Neural progenitor cell (in vitro differentiated cells): ENCODE data around the gene SH3BP5. TPM values are rescaled to one million over a fixed set of nuclear protein-coding genes. Genes with fewer than 3 reads are reported as not detected.

Experiments used
- DNase-seq: peaks from one replicate; pipeline ENCODE4 v3.0.0-alpha.2; 2016; ENCODE audit warnings: low spot score
- H2AFZ ChIP-seq: fragments of 200-600 bp; sonication (generic); replicated peaks from 2 replicates; pipeline ENCODE4 v1.6.1; 2016; ENCODE audit warnings: antibody characterized with exemption
- H3F3A ChIP-seq: fragments of 200-600 bp; sonication (generic); 2 replicates; pipeline ENCODE4 v1.6.1; 2016; ENCODE audit warnings: antibody characterized with exemption, low read depth
- H3K27ac ChIP-seq: fragments of 200-600 bp; sonication (generic); 2 replicates; pipeline ENCODE4 v1.5.1; 2016; ENCODE audit warnings: mild to moderate bottlenecking
- H3K27me3 ChIP-seq: fragments of 200-600 bp; sonication (generic); 2 replicates; pipeline ENCODE4 v1.6.1; 2016; ENCODE audit warnings: mild to moderate bottlenecking, moderate library complexity
- H3K36me3 ChIP-seq: fragments of 200-600 bp; sonication (generic); 2 replicates; pipeline ENCODE4 v1.5.1; 2016
- H3K4me1 ChIP-seq: fragments of 200-600 bp; sonication (generic); 2 replicates; pipeline ENCODE4 v1.6.1; 2016; ENCODE audit warnings: mixed run types
- H3K4me2 ChIP-seq: fragments of 200-600 bp; sonication (generic); 2 replicates; pipeline ENCODE4 v1.6.1; 2016
- H3K4me3 ChIP-seq: fragments of 200-600 bp; sonication (generic); 2 replicates; pipeline ENCODE4 v1.5.1; 2016
- H3K79me2 ChIP-seq: fragments of 200-600 bp; sonication (generic); 2 replicates; pipeline ENCODE4 v1.6.1; 2016; ENCODE audit warnings: low read depth
- H3K9ac ChIP-seq: fragments of 200-600 bp; sonication (generic); 2 replicates; pipeline ENCODE4 v1.6.1; 2016
- H3K9me3 ChIP-seq: fragments of 200-600 bp; sonication (generic); 2 replicates; pipeline ENCODE4 v1.5.1; 2016; ENCODE audit warnings: low read depth
- H4K20me1 ChIP-seq: fragments of 200-600 bp; sonication (generic); 2 replicates; pipeline ENCODE4 v1.6.1; 2016; ENCODE audit warnings: low read depth
- H3K27ac Mint-ChIP-seq: 3 replicates; pipeline ENCODE4 v1.8.0; 2021; ENCODE audit warnings: mixed read lengths
- H3K27me3 Mint-ChIP-seq: 2 replicates; pipeline ENCODE4 v1.8.0; 2022; ENCODE audit warnings: low read depth, mild to moderate bottlenecking, inconsistent platforms, moderate library complexity, mixed read lengths; ENCODE audit not compliant: insufficient read depth
- H3K36me3 Mint-ChIP-seq: 3 replicates; pipeline ENCODE4 v1.8.0; 2021; ENCODE audit warnings: mixed read lengths
- H3K4me1 Mint-ChIP-seq: 3 replicates; pipeline ENCODE4 v1.8.0; 2021; ENCODE audit warnings: mixed read lengths
- H3K4me3 Mint-ChIP-seq: 3 replicates; pipeline ENCODE4 v1.8.0; 2021; ENCODE audit warnings: mild to moderate bottlenecking, moderate library complexity, mixed read lengths
- H3K9me3 Mint-ChIP-seq: 3 replicates; pipeline ENCODE4 v1.8.0; 2020; ENCODE audit warnings: mixed read lengths
- EZH2 ChIP-seq: fragments of 200-600 bp; sonication (generic); IDR thresholded peaks from 2 replicates; pipeline ENCODE4 v1.6.1; 2017; ENCODE audit warnings: antibody characterized with exemption, mild to moderate bottlenecking, moderate library complexity
- EZH2phosphoT487 ChIP-seq: fragments of 200-600 bp; sonication (generic); IDR thresholded peaks from 2 replicates; pipeline ENCODE4 v1.6.1; 2017; ENCODE audit warnings: antibody characterized with exemption
- total RNA-seq: library from RNA; depleted of rRNA; stranded (reverse); fragments of >200 nt; gene quantifications from 2 replicates; pipeline ENCODE4 v1.2.3, GENCODE V29; 2015; ENCODE audit warnings: low replicate concordance
- TF ChIP-seq, protein P1 (sequence below): fragments of 200-600 bp; sonication (generic); IDR thresholded peaks from 2 replicates; pipeline ENCODE4 v1.5.1; 2017; ENCODE audit warnings: antibody characterized with exemption, mild to moderate bottlenecking

Gene SH3BP5
- total RNA-seq, 1 donor from 2014 or later, result 11.2 TPM

DNA sequence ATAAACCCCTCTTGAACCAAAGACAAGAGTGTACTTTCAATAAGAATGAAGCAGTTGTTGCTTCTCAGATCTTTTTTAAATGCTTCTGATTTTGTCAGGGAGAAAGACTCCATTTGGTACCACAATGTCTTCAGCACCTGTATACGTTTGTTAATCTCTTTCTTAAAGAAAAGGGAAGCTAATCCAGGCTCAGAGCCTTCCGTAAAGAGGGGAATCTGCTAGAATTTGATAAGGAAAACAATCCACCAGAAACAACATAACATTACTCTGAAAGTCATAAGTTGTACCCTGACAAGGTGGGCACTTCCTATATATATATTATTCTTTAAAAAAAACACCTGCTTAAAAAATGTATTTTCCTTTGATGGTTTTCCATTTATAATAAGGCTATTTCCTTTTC, 19.8 kb downstream of the SH3BP5 start:
- Histone ChIP-seq H3K9ac (no peak overlapping the region), H3K27me3 (no peaks in the 10 kb centered on the region), H3K27ac (peak overlapping the region; percentile 58), H2AFZ (no peak overlapping the region), H3K36me3 (no peaks in the 10 kb centered on the region), H3K9me3 (no peaks in the 10 kb centered on the region), H4K20me1 (no peaks in the 10 kb centered on the region), H3F3A (peaks cover 38% of the 10 kb centered on the region), H3K4me2 (peak overlapping the region; percentile 50), H3K79me2 (no peaks in the 10 kb centered on the region), H3K4me3 (no peak overlapping the region), H3K4me1 (peaks cover 65% of the 10 kb centered on the region)
- no peak for TF ChIP-seq EZH2phosphoT487
- H3K27me3 Mint-ChIP-seq, result peaks cover 2% of the 10 kb centered on the region
- H3K4me1 Mint-ChIP-seq, result peaks cover 47% of the 10 kb centered on the region
- no peak overlapping the region for H3K27ac Mint-ChIP-seq
- H3K9me3 Mint-ChIP-seq, result no peaks in the 10 kb centered on the region
- no peak for DNase-seq
- H3K4me3 Mint-ChIP-seq, result no peak overlapping the region
- H3K36me3 Mint-ChIP-seq, result no peaks in the 10 kb centered on the region

DNA sequence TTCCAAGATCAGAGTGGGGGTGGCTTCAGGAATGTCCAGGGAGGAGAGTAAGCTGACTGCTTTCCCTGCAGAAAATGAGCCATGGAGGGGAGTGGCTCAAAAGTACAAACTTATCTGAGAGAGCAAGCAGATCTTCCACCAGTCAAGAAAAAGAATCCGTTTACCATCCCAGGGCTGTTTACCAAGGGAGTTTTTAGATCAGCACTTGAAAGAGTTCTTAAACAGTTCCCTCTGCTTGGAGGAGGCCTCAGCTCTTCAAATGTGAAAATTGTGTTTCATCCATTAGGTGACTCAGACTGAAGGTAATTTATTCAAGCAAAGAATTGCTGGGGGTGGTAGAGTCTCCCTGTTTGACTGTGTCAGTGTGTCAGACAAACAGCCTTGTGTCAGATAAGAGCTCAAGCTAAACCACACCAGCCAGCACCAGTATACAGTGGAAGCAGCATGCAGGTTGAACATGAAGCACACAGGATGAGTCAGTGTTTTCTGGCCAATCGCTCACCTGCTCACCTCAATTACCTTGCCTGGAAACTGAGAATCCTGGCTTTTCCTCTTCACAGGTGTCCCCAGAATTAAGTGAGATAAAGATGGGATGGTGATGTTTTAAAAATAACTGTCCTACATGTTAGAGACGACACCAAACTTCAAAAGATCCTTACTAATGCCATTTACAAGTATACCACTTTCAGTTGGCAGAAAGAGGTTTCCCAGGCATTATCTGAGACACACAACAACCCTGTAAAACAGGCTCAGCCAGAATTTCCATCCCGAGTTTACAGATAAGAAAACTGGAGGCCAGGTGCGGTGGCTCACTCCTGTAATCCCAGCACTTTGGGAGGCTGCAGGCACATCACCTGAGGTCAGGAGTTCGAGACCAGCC, 21.7 kb downstream of the SH3BP5 start:
- H2AFZ ChIP-seq, result no peak overlapping the region
- Mint-ChIP-seq H3K27ac (peak overlapping the region; percentile 72), H3K36me3 (no peaks in the 10 kb centered on the region), H3K4me1 (peaks cover 48% of the 10 kb centered on the region), H3K9me3 (no peaks in the 10 kb centered on the region), H3K4me3 (no peak overlapping the region), H3K27me3 (peaks cover 2% of the 10 kb centered on the region)
- no peak overlapping the region for H3K4me2 ChIP-seq
- no peaks in the 10 kb centered on the region for H3K27me3 ChIP-seq
- no peaks in the 10 kb centered on the region for H3K36me3 ChIP-seq
- DNase-seq, result no peak
- H3F3A ChIP-seq, result peaks cover 39% of the 10 kb centered on the region
- H3K9me3 ChIP-seq, result no peaks in the 10 kb centered on the region
- H3K27ac ChIP-seq, result no peak overlapping the region
- TF ChIP-seq EZH2phosphoT487 (no peak), EZH2 (no peak)
- TF ChIP-seq, protein P1, sequence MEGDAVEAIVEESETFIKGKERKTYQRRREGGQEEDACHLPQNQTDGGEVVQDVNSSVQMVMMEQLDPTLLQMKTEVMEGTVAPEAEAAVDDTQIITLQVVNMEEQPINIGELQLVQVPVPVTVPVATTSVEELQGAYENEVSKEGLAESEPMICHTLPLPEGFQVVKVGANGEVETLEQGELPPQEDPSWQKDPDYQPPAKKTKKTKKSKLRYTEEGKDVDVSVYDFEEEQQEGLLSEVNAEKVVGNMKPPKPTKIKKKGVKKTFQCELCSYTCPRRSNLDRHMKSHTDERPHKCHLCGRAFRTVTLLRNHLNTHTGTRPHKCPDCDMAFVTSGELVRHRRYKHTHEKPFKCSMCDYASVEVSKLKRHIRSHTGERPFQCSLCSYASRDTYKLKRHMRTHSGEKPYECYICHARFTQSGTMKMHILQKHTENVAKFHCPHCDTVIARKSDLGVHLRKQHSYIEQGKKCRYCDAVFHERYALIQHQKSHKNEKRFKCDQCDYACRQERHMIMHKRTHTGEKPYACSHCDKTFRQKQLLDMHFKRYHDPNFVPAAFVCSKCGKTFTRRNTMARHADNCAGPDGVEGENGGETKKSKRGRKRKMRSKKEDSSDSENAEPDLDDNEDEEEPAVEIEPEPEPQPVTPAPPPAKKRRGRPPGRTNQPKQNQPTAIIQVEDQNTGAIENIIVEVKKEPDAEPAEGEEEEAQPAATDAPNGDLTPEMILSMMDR, result no peak
- no peaks in the 10 kb centered on the region for H3K79me2 ChIP-seq
- H3K9ac ChIP-seq, result no peak overlapping the region
- no peak overlapping the region for H3K4me3 ChIP-seq
- H4K20me1 ChIP-seq, result no peaks in the 10 kb centered on the region
- H3K4me1 ChIP-seq, result peaks cover 71% of the 10 kb centered on the region

DNA sequence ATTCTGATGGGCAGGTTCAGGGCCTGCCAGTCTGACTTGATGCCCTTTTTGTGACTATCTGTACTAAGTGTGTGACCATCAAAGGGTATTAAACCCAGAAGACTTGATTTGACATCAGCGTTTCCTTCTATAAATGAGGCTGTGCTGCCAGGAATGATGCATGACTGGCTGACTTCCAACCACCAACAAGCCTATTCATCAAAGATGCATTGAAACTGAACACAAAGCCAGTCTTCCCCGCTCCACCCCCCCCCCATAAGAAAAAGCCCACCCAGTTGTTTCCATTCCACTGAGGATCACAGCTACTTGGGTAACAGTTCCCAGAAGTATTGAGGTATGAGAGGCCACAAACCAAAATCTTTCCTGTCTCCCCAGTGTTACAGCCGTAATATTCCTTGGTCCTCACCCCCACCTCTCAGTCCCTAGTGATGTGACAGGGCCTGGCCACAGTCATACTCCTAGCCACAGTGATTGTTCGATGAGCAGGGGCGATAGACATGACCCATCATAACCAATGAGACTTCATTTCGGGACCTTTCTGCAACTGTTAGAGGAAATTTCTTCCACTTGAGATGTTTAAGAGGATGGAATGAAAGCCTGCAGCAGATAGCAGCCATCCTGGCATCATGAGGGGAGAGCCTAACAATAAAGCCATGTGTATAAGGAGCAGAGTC, 22.6 kb downstream of the SH3BP5 start:
- H3K36me3 Mint-ChIP-seq, result no peaks in the 10 kb centered on the region
- Histone ChIP-seq H2AFZ (no peak overlapping the region), H3K4me2 (peak overlapping the region; percentile 61), H4K20me1 (no peaks in the 10 kb centered on the region), H3K36me3 (no peaks in the 10 kb centered on the region), H3K27ac (no peak overlapping the region), H3K27me3 (no peaks in the 10 kb centered on the region), H3F3A (peaks cover 39% of the 10 kb centered on the region), H3K79me2 (no peaks in the 10 kb centered on the region), H3K9me3 (no peaks in the 10 kb centered on the region), H3K4me3 (no peak overlapping the region), H3K4me1 (peaks cover 70% of the 10 kb centered on the region), H3K9ac (no peak overlapping the region)
- DNase-seq, result no peak
- peaks cover 2% of the 10 kb centered on the region for H3K27me3 Mint-ChIP-seq
- peak overlapping the region; percentile 72 for H3K27ac Mint-ChIP-seq
- H3K4me1 Mint-ChIP-seq, result peaks cover 53% of the 10 kb centered on the region
- no peak overlapping the region for H3K4me3 Mint-ChIP-seq
- H3K9me3 Mint-ChIP-seq, result no peaks in the 10 kb centered on the region
- no peak for TF ChIP-seq EZH2
- TF ChIP-seq EZH2phosphoT487, result no peak

DNA sequence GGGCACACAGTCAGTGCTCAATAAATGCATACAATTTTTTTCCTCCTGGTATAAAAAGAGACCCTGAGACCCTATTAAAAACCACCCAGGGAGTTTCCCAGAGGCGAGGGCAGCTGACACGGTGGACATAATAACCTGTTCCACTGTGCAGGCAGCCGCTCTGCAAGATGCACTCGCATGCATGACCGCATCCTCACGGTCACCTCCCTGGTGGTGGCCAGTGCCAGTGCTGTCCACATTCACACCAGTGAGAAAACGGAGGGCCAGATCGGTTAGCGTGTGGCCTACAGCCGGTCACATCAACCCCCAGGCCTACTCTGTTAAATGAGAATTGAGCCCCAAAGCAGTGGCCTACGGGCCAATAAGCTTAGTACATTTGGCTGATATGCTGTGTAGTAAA, 24.8 kb downstream of the SH3BP5 start:
- TF ChIP-seq EZH2phosphoT487, result no peak
- TF ChIP-seq, protein P1, result no peak
- no peak for TF ChIP-seq EZH2
- Histone ChIP-seq H3K9ac (no peak overlapping the region), H3K9me3 (no peaks in the 10 kb centered on the region), H3K27ac (no peak overlapping the region), H3K4me1 (peaks cover 50% of the 10 kb centered on the region), H3K4me2 (peak overlapping the region; percentile 61), H2AFZ (no peak overlapping the region), H3K79me2 (no peaks in the 10 kb centered on the region), H3K27me3 (no peaks in the 10 kb centered on the region), H3K4me3 (no peak overlapping the region), H3K36me3 (no peaks in the 10 kb centered on the region), H4K20me1 (no peaks in the 10 kb centered on the region), H3F3A (peaks cover 28% of the 10 kb centered on the region)
- Mint-ChIP-seq H3K27ac (no peak overlapping the region), H3K36me3 (no peaks in the 10 kb centered on the region), H3K27me3 (peaks cover 2% of the 10 kb centered on the region), H3K9me3 (no peaks in the 10 kb centered on the region), H3K4me1 (peaks cover 42% of the 10 kb centered on the region), H3K4me3 (no peak overlapping the region)
- peak; percentile 28 for DNase-seq
